ENCODE data around the gene LCAT.
A peak's percentile ranks its signal among the peaks of the same experiment; 100 is the strongest.

LCAT gene

GRCh38 chr16:67967958-67968399 is 24.1 kb upstream of the LCAT start:
- H3K27ac ChIP-seq (ENCODE audit: insufficient read depth in 1 of 2, low read depth in 1 of 2, low read length in 2 of 2, poor library complexity in 1 of 2, severe bottlenecking in 2 of 2), result peak overlapping the region in 1 of 2 experiments; percentile 61
- CTCF ChIA-PET, result interaction anchor here (1.0 to 7.6 kb wide), 3 partner anchors 16 to 33 kb away, joined by 3 to 69 read pairs (median 3); partner anchors contain the start of gene DPEP3
- no peaks in the 10 kb centered on the region for H3K27me3 ChIP-seq (replicated peaks in 2 of 5; ENCODE audit: control insufficient read depth in 4 of 5, insufficient read depth in 5 of 5, low read length in 4 of 5)
- H3K4me3 ChIP-seq (ENCODE audit: control insufficient read depth in 1 of 7, extremely low read depth in 1 of 7, insufficient read depth in 4 of 7, low read depth in 2 of 7, low read length in 6 of 7), result peak overlapping the region; percentile 37 to 85 (median 74)
- 0% methylated on average over 42 of the region's 45 CpGs for WGBS (ENCODE audit: insufficient coverage)
- peaks cover 0 to 30% (median 20%) of the 10 kb centered on the region in 4 experiments for H3K4me1 ChIP-seq (ENCODE audit: control extremely low read depth in 1 of 4, control insufficient read depth in 4 of 4, insufficient read depth in 4 of 4, low read length in 3 of 4)
- DNase-seq, result peak; percentile 13 to 38 (median 29)
- POLR2A ChIA-PET, result interaction anchor here (1.0 to 2.1 kb wide), 4 partner anchors 13 to 101 kb away, joined by 3 to 12 read pairs (median 6); partner anchors contain the start of genes DPEP3 and PSMB10
- no peaks in the 10 kb centered on the region for H3K9me3 ChIP-seq (ENCODE audit: control extremely low read depth in 1 of 5, control insufficient read depth in 4 of 5, insufficient read depth in 2 of 5, low read depth in 1 of 5, low read length in 4 of 5)
- H3K36me3 ChIP-seq (ENCODE audit: control insufficient read depth in 4 of 4, insufficient read depth in 4 of 4, low read length in 3 of 4), result peaks cover 0 to 3% (median under 1%) of the 10 kb centered on the region in 4 experiments

GRCh38 chr16:67967183-67967957 is 23.4 kb upstream of the LCAT start:
- DNase-seq, result peak; percentile 9 to 60 (median 50)
- peaks cover 0 to 8% (median 1%) of the 10 kb centered on the region in 4 experiments for H3K36me3 ChIP-seq (ENCODE audit: control insufficient read depth in 4 of 4, insufficient read depth in 4 of 4, low read length in 3 of 4)
- H3K27me3 ChIP-seq (replicated peaks in 2 of 5; ENCODE audit: control insufficient read depth in 4 of 5, insufficient read depth in 5 of 5, low read length in 4 of 5), result no peaks in the 10 kb centered on the region
- peak overlapping the region in 1 of 2 experiments; percentile 61 for H3K27ac ChIP-seq (ENCODE audit: insufficient read depth in 1 of 2, low read depth in 1 of 2, low read length in 2 of 2, poor library complexity in 1 of 2, severe bottlenecking in 2 of 2)
- peaks cover 0 to 30% (median 20%) of the 10 kb centered on the region in 4 experiments for H3K4me1 ChIP-seq (ENCODE audit: control extremely low read depth in 1 of 4, control insufficient read depth in 4 of 4, insufficient read depth in 4 of 4, low read length in 3 of 4)
- POLR2A ChIA-PET, result interaction anchor here (0.8 to 2.1 kb wide), 2 partner anchors 14 to 73 kb away, joined by 4 to 12 read pairs; partner anchors contain the start of gene DPEP3
- CTCF ChIA-PET, result interaction anchor here (0.7 to 7.6 kb wide), 9 partner anchors 14 to 81 kb away, joined by 3 to 69 read pairs (median 3); partner anchors contain the start of genes DDX28, DPEP2, DPEP3 and DUS2
- peak overlapping the region; percentile 37 to 85 (median 74) for H3K4me3 ChIP-seq (ENCODE audit: control insufficient read depth in 1 of 7, extremely low read depth in 1 of 7, insufficient read depth in 4 of 7, low read depth in 2 of 7, low read length in 6 of 7)
- H3K9me3 ChIP-seq (ENCODE audit: control extremely low read depth in 1 of 5, control insufficient read depth in 4 of 5, insufficient read depth in 2 of 5, low read depth in 1 of 5, low read length in 4 of 5), result no peaks in the 10 kb centered on the region
- 22% methylated on average over 10 of the region's 18 CpGs for WGBS (ENCODE audit: insufficient coverage)

GRCh38 chr16:67966549-67967182 is 22.7 kb upstream of the LCAT start:
- Histone ChIP-seq H3K27me3 (replicated peaks in 2 of 5; ENCODE audit: control insufficient read depth in 4 of 5, insufficient read depth in 5 of 5, low read length in 4 of 5) (no peaks in the 10 kb centered on the region), H3K36me3 (ENCODE audit: control insufficient read depth in 4 of 4, insufficient read depth in 4 of 4, low read length in 3 of 4) (peaks cover 1 to 15% (median 5%) of the 10 kb centered on the region in 4 experiments), H3K4me1 (ENCODE audit: control extremely low read depth in 1 of 4, control insufficient read depth in 4 of 4, insufficient read depth in 4 of 4, low read length in 3 of 4) (peaks cover 0 to 30% (median 20%) of the 10 kb centered on the region in 4 experiments), H3K9me3 (ENCODE audit: control extremely low read depth in 1 of 5, control insufficient read depth in 4 of 5, insufficient read depth in 2 of 5, low read depth in 1 of 5, low read length in 4 of 5) (no peaks in the 10 kb centered on the region), H3K27ac (ENCODE audit: insufficient read depth in 1 of 2, low read depth in 1 of 2, low read length in 2 of 2, poor library complexity in 1 of 2, severe bottlenecking in 2 of 2) (no peak overlapping the region), H3K4me3 (ENCODE audit: control insufficient read depth in 1 of 7, extremely low read depth in 1 of 7, insufficient read depth in 4 of 7, low read depth in 2 of 7, low read length in 6 of 7) (peak overlapping the region in 1 of 7 experiments; percentile 84)
- CTCF ChIA-PET, result interaction anchor here (0.5 to 7.6 kb wide), 10 partner anchors 10 to 80 kb away, joined by 3 to 69 read pairs (median 3); partner anchors contain the start of genes DDX28, DPEP2, DPEP3 and DUS2
- DNase-seq, result no peak
- POLR2A ChIA-PET, result interaction anchor here (0.8 kb wide), 1 partner anchor 74 kb away, joined by 4 read pairs; no protein-coding TSS in a partner anchor
- 72% methylated on average over 2 of the region's 3 CpGs for WGBS (ENCODE audit: insufficient coverage)

- no peak overlapping the region for H3K27ac ChIP-seq (ENCODE audit: insufficient read depth in 1 of 2, low read depth in 1 of 2, low read length in 2 of 2, poor library complexity in 1 of 2, severe bottlenecking in 2 of 2)
- peaks cover 0 to 30% (median 20%) of the 10 kb centered on the region in 4 experiments for H3K4me1 ChIP-seq (ENCODE audit: control extremely low read depth in 1 of 4, control insufficient read depth in 4 of 4, insufficient read depth in 4 of 4, low read length in 3 of 4)
- no peaks in the 10 kb centered on the region for H3K27me3 ChIP-seq (replicated peaks in 2 of 5; ENCODE audit: control insufficient read depth in 4 of 5, insufficient read depth in 5 of 5, low read length in 4 of 5)
- POLR2A ChIA-PET, result no interaction called here
- H3K4me3 ChIP-seq (ENCODE audit: control insufficient read depth in 1 of 7, extremely low read depth in 1 of 7, insufficient read depth in 4 of 7, low read depth in 2 of 7, low read length in 6 of 7), result no peak overlapping the region
- 95% methylated on average over 8 of the region's 11 CpGs for WGBS (ENCODE audit: insufficient coverage)
- no peaks in the 10 kb centered on the region for H3K9me3 ChIP-seq (ENCODE audit: control extremely low read depth in 1 of 5, control insufficient read depth in 4 of 5, insufficient read depth in 2 of 5, low read depth in 1 of 5, low read length in 4 of 5)
- CTCF ChIA-PET, result interaction anchor here (0.5 to 7.6 kb wide), 11 partner anchors 9 to 75 kb away, joined by 3 to 69 read pairs (median 3); partner anchors contain the start of genes DDX28, DPEP2NB, DPEP3 and DUS2
- DNase-seq, result no peak
- H3K36me3 ChIP-seq (ENCODE audit: control insufficient read depth in 4 of 4, insufficient read depth in 4 of 4, low read length in 3 of 4), result peaks cover 2 to 23% (median 7%) of the 10 kb centered on the region in 4 experiments
Measured at GRCh38 chr16:67965668-67966548, 22.0 kb upstream of the LCAT start.

- CTCF ChIA-PET, result interaction anchor here (0.8 to 2.4 kb wide), 4 partner anchors 14 to 87 kb away, joined by 3 to 9 read pairs (median 4); no protein-coding TSS in a partner anchor
- 95% methylated on average over 2 of the region's 6 CpGs for WGBS (ENCODE audit: insufficient coverage)
- no peak for DNase-seq
- H3K4me3 ChIP-seq (ENCODE audit: control insufficient read depth in 1 of 7, extremely low read depth in 1 of 7, insufficient read depth in 4 of 7, low read depth in 2 of 7, low read length in 6 of 7), result no peak overlapping the region
- no peak overlapping the region for H3K27ac ChIP-seq (ENCODE audit: insufficient read depth in 1 of 2, low read depth in 1 of 2, low read length in 2 of 2, poor library complexity in 1 of 2, severe bottlenecking in 2 of 2)
- H3K36me3 ChIP-seq (ENCODE audit: control insufficient read depth in 4 of 4, insufficient read depth in 4 of 4, low read length in 3 of 4), result peaks cover 2 to 36% (median 12%) of the 10 kb centered on the region in 4 experiments
- peaks cover 0 to 30% (median 20%) of the 10 kb centered on the region in 4 experiments for H3K4me1 ChIP-seq (ENCODE audit: control extremely low read depth in 1 of 4, control insufficient read depth in 4 of 4, insufficient read depth in 4 of 4, low read length in 3 of 4)
- H3K9me3 ChIP-seq (ENCODE audit: control extremely low read depth in 1 of 5, control insufficient read depth in 4 of 5, insufficient read depth in 2 of 5, low read depth in 1 of 5, low read length in 4 of 5), result no peaks in the 10 kb centered on the region
- POLR2A ChIA-PET, result no interaction called here
- H3K27me3 ChIP-seq (replicated peaks in 2 of 5; ENCODE audit: control insufficient read depth in 4 of 5, insufficient read depth in 5 of 5, low read length in 4 of 5), result no peaks in the 10 kb centered on the region
Measured at GRCh38 chr16:67964477-67965131, 20.7 kb upstream of the LCAT start.
